K562 (cell line): ENCODE measurements around the gene ZNF140. TPM values are rescaled to one million over a fixed set of nuclear protein-coding genes. Genes with fewer than 3 reads are reported as not detected.

ENCODE experiments used
- ARNT ChIP-seq, 2 experiments: fragments of 450-650 bp; IDR thresholded peaks; 2 replicates each; pipeline ENCODE4 v1.6.1; 2016; ENCODE audit warnings: mild to moderate bottlenecking in 1 of 2
- BCOR ChIP-seq: fragments of 450-650 bp; IDR thresholded peaks from 2 replicates; pipeline ENCODE4 v1.6.1; 2016
- BRCA1 ChIP-seq, 2 experiments: fragments of 450-650 bp in 1 of 2; sonication (generic) in 1 of 2; formaldehyde crosslinking in 1 of 2; IDR thresholded peaks; 2 replicates each; pipeline versions ENCODE4 v1.5.0 to v1.6.1; 2017 to 2020; ENCODE audit warnings: mild to moderate bottlenecking in 1 of 2, missing genetic modification reagents in 1 of 2
- ILK ChIP-seq: fragments of 450-650 bp; IDR thresholded peaks from 2 replicates; pipeline ENCODE4 v1.6.1; 2016; ENCODE audit warnings: missing genetic modification characterization, low read depth, mild to moderate bottlenecking, missing compliant biosample characterization, moderate library complexity, borderline replicate concordance
- KLF1 ChIP-seq: fragments of 450-650 bp; IDR thresholded peaks from 2 replicates; pipeline ENCODE4 v1.6.1; 2016; ENCODE audit warnings: missing genetic modification characterization, missing compliant biosample characterization
- NCOA2 ChIP-seq, 2 experiments: fragments of 450-650 bp; IDR thresholded peaks; 2 replicates each; pipeline ENCODE4 v1.6.1; 2018; ENCODE audit warnings: mild to moderate bottlenecking in 2 of 2, moderate library complexity in 1 of 2; ENCODE audit not compliant: partially characterized antibody in 2 of 2
- STAG1 ChIP-seq: sonication (generic); formaldehyde crosslinking; IDR thresholded peaks from 2 replicates; pipeline ENCODE4 v1.5.0; 2020; ENCODE audit warnings: missing genetic modification reagents, borderline replicate concordance
- TRIM24 ChIP-seq, 2 experiments: fragments of 450-650 bp; IDR thresholded peaks; 2 replicates each; pipeline ENCODE4 v1.6.1; 2016
- ZC3H8 ChIP-seq: fragments of 450-650 bp; IDR thresholded peaks from 2 replicates; pipeline ENCODE4 v1.6.1; 2017
- ZNF239 ChIP-seq: fragments of 250-450 bp; sonication (Bioruptor Pico); IDR thresholded peaks from 2 replicates; pipeline ENCODE4 v1.4.0; 2020; ENCODE audit warnings: mild to moderate bottlenecking
- ZNF444 ChIP-seq: fragments of 250-450 bp; sonication (Bioruptor Pico); IDR thresholded peaks from 2 replicates; pipeline ENCODE4 v1.4.0; 2020; ENCODE audit warnings: mild to moderate bottlenecking, moderate library complexity
- polyA plus RNA-seq, 8 experiments: library from polyadenylated mRNA; depleted of rRNA in 4 of 8; stranded (reverse) in 5 of 8; unstranded in 3 of 8; fragments of >200 nt; fragmentation: Nextera tagmentation in 2 of 8; fragmentation: Illumina TruSeq in 1 of 8; extraction: Ambion mirVana in 2 of 8; extraction: Trizol in 1 of 8; gene quantifications; 2 replicates each; pipeline versions ENCODE4 v1.2.1 to v1.2.3, GENCODE V29; 2011 to 2014; ENCODE audit warnings: inconsistent platforms in 1 of 8, missing spikeins in 1 of 8
- total RNA-seq, 7 experiments: library from RNA; depleted of rRNA in 6 of 7; stranded (reverse); fragments of >200 nt in 6 of 7; fragmentation: Illumina TruSeq in 2 of 7; extraction: Trizol in 2 of 7; gene quantifications; 2 replicates each; pipeline versions ENCODE4 v1.2.1 to v1.2.3, GENCODE V29; 2011 to 2021; ENCODE audit warnings: low replicate concordance in 1 of 7
- TF ChIP-seq, protein P1 (sequence below), 2 experiments: fragments of 450-650 bp in 1 of 2; sonication (generic) in 1 of 2; formaldehyde crosslinking in 1 of 2; IDR thresholded peaks; 2 replicates each; pipeline versions ENCODE4 v1.7.1 to v1.9.0; 2016 to 2022; ENCODE audit warnings: inconsistent platforms in 1 of 2, mild to moderate bottlenecking in 1 of 2, missing genetic modification reagents in 1 of 2
- TF ChIP-seq, protein P2 (sequence below): fragments of 450-650 bp; formaldehyde crosslinking; IDR thresholded peaks from 2 replicates; pipeline ENCODE4 v1.4.0; 2022; ENCODE audit warnings: missing genetic modification characterization
- TF ChIP-seq, protein P3 (sequence below), 3 experiments: fragments of 200-800 bp in 1 of 3; fragments of 250-450 bp in 1 of 3; fragments of 450-650 bp in 1 of 3; sonication (Bioruptor Pico) in 1 of 3; sonication (Bioruptor generic) in 1 of 3; formaldehyde crosslinking in 1 of 3; IDR thresholded peaks; 2 replicates each; pipeline versions ENCODE4 v1.6.1 to v1.8.0; 2016 to 2022; ENCODE audit warnings: mild to moderate bottlenecking in 2 of 3, missing genetic modification characterization in 2 of 3, missing compliant biosample characterization in 1 of 3, moderate library complexity in 1 of 3

Gene ZNF140
- total and polyA plus RNA-seq, 9 of the 15 experiments (the other 6 are each of a cell fraction or from before 2014, with no cell fraction given) = 1.6 to 10.9 (median 5.3) TPM

DNA sequence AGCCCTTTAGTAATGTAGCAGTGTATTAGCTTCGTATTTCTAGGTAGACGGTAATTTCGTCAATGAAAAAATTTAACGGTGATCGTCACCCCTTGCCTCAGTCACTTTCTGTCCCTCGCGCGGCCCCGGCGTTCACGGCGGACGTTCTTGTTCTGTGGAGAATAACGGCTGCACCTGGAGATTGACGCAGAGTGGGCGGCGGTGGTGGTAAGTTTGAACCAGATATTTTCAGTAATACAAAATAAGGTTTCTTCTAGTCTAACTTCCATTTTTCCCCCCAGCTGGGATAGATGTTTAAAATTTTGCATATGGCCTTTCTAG, 50.0 kb downstream of the ZNF140 start (continued):
- TF ChIP-seq, protein P1, sequence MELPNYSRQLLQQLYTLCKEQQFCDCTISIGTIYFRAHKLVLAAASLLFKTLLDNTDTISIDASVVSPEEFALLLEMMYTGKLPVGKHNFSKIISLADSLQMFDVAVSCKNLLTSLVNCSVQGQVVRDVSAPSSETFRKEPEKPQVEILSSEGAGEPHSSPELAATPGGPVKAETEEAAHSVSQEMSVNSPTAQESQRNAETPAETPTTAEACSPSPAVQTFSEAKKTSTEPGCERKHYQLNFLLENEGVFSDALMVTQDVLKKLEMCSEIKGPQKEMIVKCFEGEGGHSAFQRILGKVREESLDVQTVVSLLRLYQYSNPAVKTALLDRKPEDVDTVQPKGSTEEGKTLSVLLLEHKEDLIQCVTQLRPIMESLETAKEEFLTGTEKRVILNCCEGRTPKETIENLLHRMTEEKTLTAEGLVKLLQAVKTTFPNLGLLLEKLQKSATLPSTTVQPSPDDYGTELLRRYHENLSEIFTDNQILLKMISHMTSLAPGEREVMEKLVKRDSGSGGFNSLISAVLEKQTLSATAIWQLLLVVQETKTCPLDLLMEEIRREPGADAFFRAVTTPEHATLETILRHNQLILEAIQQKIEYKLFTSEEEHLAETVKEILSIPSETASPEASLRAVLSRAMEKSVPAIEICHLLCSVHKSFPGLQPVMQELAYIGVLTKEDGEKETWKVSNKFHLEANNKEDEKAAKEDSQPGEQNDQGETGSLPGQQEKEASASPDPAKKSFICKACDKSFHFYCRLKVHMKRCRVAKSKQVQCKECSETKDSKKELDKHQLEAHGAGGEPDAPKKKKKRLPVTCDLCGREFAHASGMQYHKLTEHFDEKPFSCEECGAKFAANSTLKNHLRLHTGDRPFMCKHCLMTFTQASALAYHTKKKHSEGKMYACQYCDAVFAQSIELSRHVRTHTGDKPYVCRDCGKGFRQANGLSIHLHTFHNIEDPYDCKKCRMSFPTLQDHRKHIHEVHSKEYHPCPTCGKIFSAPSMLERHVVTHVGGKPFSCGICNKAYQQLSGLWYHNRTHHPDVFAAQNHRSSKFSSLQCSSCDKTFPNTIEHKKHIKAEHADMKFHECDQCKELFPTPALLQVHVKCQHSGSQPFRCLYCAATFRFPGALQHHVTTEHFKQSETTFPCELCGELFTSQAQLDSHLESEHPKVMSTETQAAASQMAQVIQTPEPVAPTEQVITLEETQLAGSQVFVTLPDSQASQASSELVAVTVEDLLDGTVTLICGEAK (IDR thresholded peaks at IDR 0.05) = peak; percentile 50; the same call in 1 of the 2 replicates
- TF ChIP-seq, protein P1 (CRISPR knock-in tag; IDR thresholded peaks at IDR 0.05) = no peak
- TF ChIP-seq, protein P2, sequence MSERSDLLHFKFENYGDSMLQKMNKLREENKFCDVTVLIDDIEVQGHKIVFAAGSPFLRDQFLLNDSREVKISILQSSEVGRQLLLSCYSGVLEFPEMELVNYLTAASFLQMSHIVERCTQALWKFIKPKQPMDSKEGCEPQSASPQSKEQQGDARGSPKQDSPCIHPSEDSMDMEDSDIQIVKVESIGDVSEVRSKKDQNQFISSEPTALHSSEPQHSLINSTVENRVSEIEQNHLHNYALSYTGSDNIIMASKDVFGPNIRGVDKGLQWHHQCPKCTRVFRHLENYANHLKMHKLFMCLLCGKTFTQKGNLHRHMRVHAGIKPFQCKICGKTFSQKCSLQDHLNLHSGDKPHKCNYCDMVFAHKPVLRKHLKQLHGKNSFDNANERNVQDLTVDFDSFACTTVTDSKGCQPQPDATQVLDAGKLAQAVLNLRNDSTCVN (CRISPR knock-in tag) = no peak
- TF ChIP-seq ILK (tag) (no peak), BCOR (no peak; the same call in 1 of the 2 replicates), ZC3H8 (no peak), ZNF239 (CRISPR knock-in tag) (no peak), KLF1 (tag) (no peak), TRIM24 (IDR thresholded peaks at IDR 0.05) (0 out of 4 replicates have a peak, but pooled peaks of 1 of the 2 experiments have one; percentile 13), NCOA2 (IDR thresholded peaks at IDR 0.05; ENCODE audit: partially characterized antibody in 2 of 2) (no peak), BRCA1 (IDR thresholded peaks at IDR 0.05) (no peak), BRCA1 (CRISPR knock-in tag; IDR thresholded peaks at IDR 0.05) (no peak), STAG1 (CRISPR knock-in tag) (no peak), ZNF444 (no peak), ARNT (IDR thresholded peaks at IDR 0.05) (peak; percentile 58 to 81; a peak in 2 of 4 replicates)
- TF ChIP-seq, protein P3, sequence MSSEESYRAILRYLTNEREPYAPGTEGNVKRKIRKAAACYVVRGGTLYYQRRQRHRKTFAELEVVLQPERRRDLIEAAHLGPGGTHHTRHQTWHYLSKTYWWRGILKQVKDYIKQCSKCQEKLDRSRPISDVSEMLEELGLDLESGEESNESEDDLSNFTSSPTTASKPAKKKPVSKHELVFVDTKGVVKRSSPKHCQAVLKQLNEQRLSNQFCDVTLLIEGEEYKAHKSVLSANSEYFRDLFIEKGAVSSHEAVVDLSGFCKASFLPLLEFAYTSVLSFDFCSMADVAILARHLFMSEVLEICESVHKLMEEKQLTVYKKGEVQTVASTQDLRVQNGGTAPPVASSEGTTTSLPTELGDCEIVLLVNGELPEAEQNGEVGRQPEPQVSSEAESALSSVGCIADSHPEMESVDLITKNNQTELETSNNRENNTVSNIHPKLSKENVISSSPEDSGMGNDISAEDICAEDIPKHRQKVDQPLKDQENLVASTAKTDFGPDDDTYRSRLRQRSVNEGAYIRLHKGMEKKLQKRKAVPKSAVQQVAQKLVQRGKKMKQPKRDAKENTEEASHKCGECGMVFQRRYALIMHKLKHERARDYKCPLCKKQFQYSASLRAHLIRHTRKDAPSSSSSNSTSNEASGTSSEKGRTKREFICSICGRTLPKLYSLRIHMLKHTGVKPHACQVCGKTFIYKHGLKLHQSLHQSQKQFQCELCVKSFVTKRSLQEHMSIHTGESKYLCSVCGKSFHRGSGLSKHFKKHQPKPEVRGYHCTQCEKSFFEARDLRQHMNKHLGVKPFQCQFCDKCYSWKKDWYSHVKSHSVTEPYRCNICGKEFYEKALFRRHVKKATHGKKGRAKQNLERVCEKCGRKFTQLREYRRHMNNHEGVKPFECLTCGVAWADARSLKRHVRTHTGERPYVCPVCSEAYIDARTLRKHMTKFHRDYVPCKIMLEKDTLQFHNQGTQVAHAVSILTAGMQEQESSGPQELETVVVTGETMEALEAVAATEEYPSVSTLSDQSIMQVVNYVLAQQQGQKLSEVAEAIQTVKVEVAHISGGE (CRISPR knock-in tag; IDR thresholded peaks at IDR 0.05) = no peak
